HG03521 (cell line): ENCODE measurements around the gene POM121C.
"Not testable (repeated sequence)": the region's sequence is repeated elsewhere in the genome, so short reads cannot be mapped to it uniquely, and the experiment has no call there.

ENCODE experiments used
- ATAC-seq: cut with Tn5 transposase; IDR thresholded peaks from one replicate; pipeline ENCODE4 v1.9.1; 2021; ENCODE audit warnings: mild to moderate bottlenecking, moderate library complexity; ENCODE audit not compliant: unreplicated experiment

The POM121C gene

GRCh38 chr7:75439000-75439399, 47.1 kb downstream of the POM121C start:
- not testable (repeated sequence) for ATAC-seq

DNA sequence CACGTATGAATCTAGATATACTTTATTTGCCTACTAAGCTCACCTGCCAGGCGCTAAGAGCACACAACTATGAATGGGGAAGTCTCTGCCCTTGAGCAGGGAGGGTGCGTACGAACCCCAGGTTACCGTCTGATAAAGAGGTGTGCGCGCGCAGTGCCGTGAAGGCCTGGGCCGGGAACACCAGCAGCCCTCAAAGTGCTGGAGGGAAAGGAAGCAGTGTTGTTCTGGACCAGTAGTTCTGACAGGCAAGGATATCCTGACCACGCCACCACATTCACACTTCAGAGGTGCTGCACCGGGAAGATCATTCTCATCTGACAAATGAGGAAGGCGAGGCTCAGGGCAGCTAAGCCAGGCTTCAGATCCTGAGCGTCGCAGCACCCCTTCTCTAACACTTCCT, 62.6 kb downstream of the POM121C start:
- not testable (repeated sequence) for ATAC-seq

- ATAC-seq = not testable (repeated sequence)
Measured at GRCh38 chr7:75421798-75422710, 64.0 kb downstream of the POM121C start.

DNA sequence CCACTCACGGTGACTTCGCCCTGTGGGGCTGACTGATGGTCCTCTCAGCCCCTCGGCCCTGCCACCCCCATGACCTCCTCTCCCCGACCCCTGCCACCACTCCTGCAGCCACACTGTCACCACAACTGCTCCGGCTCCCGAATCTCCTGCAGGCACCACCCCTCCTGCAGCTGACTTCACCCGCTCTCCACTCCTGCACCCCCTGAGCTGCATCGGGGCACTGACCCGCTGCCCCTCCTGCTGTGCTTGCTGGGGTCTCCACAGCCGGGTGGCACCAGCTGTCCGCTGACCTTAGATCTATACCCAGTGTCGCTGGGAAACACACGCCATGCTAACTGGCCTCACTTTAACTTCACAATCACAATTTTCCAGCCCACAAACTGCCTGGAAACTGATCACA, 65.9 kb downstream of the POM121C start:
- ATAC-seq = not testable (repeated sequence)

DNA sequence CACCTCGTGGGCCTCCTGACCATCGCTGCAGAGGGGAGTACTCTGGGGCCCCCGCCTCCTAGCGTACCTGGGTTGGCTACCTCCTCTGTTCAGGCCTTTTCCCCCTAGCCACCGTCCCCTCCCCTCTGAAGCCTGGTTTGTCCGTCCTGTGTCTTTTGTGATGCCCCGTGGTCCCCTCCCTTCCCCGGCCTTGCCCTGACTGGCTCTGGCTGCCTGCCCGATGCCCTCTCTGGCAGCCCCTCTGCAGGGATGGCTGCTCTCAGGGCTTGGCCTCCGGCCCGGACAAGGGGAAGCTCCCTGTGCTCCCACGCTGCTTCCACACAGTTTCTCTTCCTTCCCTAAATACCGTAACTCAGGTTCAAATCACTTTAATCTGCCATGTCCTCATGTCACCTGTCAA, 66.4 kb downstream of the POM121C start:
- ATAC-seq = not testable (repeated sequence)

DNA sequence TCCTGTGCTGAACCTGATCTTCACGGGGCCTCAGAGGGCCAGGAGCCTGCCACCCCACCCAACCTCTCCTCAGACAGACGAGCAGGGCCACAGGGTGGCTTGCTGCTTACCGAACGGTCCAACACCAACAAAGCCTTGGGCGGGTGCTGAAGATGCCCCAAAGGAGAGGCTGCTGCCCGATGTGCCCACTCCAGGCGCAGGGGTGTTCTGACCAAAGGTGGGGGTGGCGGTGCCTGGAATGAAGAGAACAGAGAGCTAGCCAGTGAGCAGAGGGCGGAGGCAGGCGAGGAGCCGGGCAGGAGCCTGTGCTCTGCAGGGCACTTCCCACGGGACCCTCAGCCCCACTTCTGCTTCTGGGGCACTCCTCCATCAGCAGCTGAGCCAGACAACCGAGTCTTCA, 66.9 kb downstream of the POM121C start:
- ATAC-seq = not testable (repeated sequence)

GRCh38 chr7:75418292-75418858, 67.7 kb downstream of the POM121C start:
- ATAC-seq = not testable (repeated sequence)

DNA sequence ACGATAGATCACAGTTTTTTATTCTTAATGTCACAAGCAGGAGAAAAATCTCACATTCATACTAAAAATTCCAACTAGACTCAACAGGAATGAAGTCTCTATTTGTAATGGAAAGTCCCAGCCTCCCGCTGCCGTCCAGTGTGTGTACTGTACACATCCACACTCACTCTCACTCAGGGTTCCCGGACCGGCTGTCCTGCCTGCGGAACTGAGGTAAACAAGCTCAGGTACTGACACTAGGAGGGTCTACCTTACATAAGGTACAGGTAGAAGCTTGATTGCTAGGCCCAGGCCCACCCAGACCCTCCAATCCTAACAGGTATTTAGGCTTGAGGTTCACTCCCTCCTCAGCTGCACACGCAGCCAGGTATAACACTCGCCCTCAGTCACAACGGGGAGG, 69.3 kb downstream of the POM121C start:
- not testable (repeated sequence) for ATAC-seq

DNA sequence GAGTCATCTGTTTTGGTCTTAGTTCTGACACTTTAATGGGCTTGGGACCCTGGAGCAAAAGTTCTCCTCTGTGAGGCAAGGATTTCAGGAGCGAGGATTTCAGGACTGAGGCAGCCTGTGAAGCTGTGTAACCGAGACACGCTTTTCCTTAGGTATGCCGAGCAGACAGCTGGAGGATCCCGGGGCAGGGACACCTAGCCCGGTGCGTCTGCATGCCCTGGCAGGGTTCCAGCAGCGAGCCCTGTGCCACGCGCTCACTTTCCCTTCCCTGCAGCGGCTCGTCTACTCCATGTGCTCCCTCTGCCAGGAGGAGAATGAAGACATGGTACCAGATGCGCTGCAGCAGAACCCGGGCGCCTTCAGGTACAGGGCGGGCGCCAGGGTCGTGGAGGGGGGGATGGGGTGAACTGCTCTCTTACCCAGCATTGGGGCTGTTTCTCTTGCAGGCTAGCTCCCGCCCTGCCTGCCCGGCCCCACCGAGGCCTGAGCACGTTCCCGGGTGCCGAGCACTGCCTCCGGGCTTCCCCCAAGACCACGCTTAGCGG, 70.2 kb downstream of the POM121C start:
- not testable (repeated sequence) for ATAC-seq

GRCh38 chr7:75415428-75415817, 70.7 kb downstream of the POM121C start:
- not testable (repeated sequence) for ATAC-seq

- not testable (repeated sequence) for ATAC-seq
Measured at GRCh38 chr7:75414708-75415427, 71.2 kb downstream of the POM121C start.

DNA sequence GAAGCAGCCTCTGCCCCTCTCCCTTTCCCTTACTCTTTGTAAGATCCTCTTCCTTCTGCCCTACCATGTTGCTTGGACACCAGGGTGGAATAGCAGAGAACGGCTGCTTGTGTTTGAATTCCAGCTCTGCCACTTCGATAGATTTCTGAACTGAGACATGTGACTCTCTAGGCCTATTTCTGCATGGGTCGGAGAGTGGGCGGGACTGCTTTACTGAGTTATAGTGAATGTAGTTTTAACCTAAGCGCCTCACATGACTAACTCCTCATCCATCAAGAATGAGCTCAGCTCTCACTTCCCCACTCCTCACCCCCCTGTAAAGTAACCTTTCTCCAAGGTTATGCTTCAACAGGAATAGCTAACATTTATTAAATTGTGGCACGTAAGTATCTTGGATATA, 71.9 kb downstream of the POM121C start:
- not testable (repeated sequence) for ATAC-seq

- ATAC-seq = not testable (repeated sequence)
Measured at GRCh38 chr7:75410823-75411173, 75.3 kb downstream of the POM121C start.

GRCh38 chr7:75409880-75410822, 75.9 kb downstream of the POM121C start:
- ATAC-seq = peak; percentile 92

- not testable (repeated sequence) for ATAC-seq
Measured at GRCh38 chr7:75404663-75405062, 81.4 kb downstream of the POM121C start.

DNA sequence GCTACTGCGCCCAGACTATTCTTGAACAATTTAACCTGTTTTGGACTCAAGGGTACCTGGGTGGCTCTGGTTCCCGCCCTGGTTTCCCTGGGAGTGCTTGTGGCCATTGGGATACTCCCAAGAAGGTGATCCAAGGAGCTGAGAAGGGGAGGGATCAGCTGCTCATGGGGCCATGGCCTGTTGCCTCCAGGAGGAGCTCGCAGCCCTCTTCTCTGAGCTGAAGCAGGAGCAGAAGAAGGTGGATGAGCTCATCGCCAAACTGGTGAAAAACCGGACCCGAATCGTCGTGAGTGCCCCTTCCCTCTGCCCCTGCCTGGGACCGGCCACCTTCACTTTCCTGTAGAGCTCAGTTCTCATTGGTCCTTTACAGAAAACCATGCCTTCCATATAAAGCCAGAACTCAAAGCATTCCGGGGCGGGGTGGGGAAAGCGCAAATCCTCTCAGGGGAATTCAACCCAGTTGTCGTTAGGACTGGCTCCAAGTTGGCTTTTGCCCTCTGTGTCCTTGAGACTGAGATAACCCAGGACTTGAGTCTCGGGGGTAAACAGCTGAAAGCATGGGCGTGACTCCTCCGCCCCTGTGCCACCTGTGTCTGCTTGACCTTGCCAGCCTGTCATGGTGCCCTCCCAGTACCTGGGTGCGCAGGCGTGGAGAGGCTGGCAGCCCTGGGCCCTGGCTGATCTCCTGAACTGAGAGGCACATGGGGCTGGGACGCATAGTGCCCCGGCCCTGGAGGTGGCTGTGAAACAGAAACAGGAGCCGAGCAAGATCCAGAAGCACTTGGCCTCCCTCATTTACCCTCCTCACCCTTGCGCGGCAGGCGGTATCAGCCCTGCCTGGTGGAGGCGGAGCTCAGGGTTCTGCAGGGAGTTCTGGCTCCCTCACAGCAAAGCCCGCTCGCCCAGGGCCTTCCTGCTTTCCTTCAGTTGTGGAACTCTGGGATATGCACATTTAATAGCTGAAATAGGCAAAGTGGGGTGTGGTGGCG, 82.3 kb downstream of the POM121C start:
- ATAC-seq = not testable (repeated sequence)

- ATAC-seq = not testable (repeated sequence)
Measured at GRCh38 chr7:75400575-75400974, 85.5 kb downstream of the POM121C start.

- ATAC-seq = not testable (repeated sequence)
Measured at GRCh38 chr7:75398771-75399700, 87.1 kb downstream of the POM121C start.
